K562 (cell line): ENCODE results near the gene MLYCD. TPM values are rescaled to one million over a fixed set of nuclear protein-coding genes. Genes with fewer than 3 reads are reported as not detected.
A peak's percentile ranks its signal among the peaks of the same experiment; 100 is the strongest.

Source experiments
- ATAC-seq: fragments of 200-7000 bp; cut with Tn5 transposase; 3 replicates; pipeline ENCODE4 v1.9.1; 2020; ENCODE audit warnings: moderate library complexity
- BruUV-seq: library from RNA; stranded (reverse); fragments of 400-500 nt; replicated peaks from 2 replicates; lab custom pipeline; 2021; lab: Mats Ljungman, UMichigan
- CTCF ChIA-PET: fragments of 300-600 bp; formaldehyde crosslinking; extraction: SDS; loops from one replicate; lab custom pipeline; 2021; ENCODE audit warnings: low intra/inter-chr PET ratio; lab: Yijun Ruan, JAX
- POLR2A ChIA-PET: fragments of 300-600, 350-650 bp; sonication (Branson Sonifier 250); formaldehyde crosslinking; extraction: SDS; loops from one replicate; lab custom pipeline; 2021; ENCODE audit warnings: antibody characterized with exemption, inconsistent platforms; lab: Yijun Ruan, JAX
- DNase-seq, 4 experiments: peaks; one replicate each; pipeline versions ENCODE4 v3.0.0 to v3.0.0-alpha.2; 2011 to 2018; ENCODE audit warnings: low spot score in 3 of 4, mixed read lengths in 3 of 4; ENCODE audit errors: extremely low read depth in 1 of 4
- FAIRE-seq: peaks from 2 replicates; lab custom pipeline; 2011; peaks lifted over from hg19 to GRCh38; lab: Jason Lieb, UNC
- H2AFZ ChIP-seq: 2 replicates; pipeline ENCODE4 v1.6.0; 2011; ENCODE audit warnings: low read depth, low read length, control low read depth, inconsistent platforms
- H3K27ac ChIP-seq: fragments of 200-600 bp; 3 replicates; pipeline ENCODE4 v1.8.0; 2011; ENCODE audit warnings: low read depth, mild to moderate bottlenecking, control low read depth, inconsistent platforms, low read length, moderate library complexity, mixed read lengths; ENCODE audit errors: extremely low read depth
- H3K27me3 ChIP-seq, 2 experiments: fragments of 300-600 bp in 1 of 2; 2 replicates in 1 of 2; 3 replicates in 1 of 2; pipeline versions ENCODE4 v1.6.0 to v1.8.0; 2011; ENCODE audit warnings: inconsistent platforms in 2 of 2, low read length in 2 of 2, mild to moderate bottlenecking in 1 of 2, mixed read lengths in 1 of 2, moderate library complexity in 1 of 2; ENCODE audit not compliant: control insufficient read depth in 2 of 2, insufficient read depth in 2 of 2
- H3K36me3 ChIP-seq: fragments of 300-600 bp; 3 replicates; pipeline ENCODE4 v1.8.0; 2011; ENCODE audit warnings: mild to moderate bottlenecking, low read length, inconsistent platforms; ENCODE audit not compliant: control insufficient read depth, insufficient read depth
- H3K4me1 ChIP-seq, 2 experiments: fragments of 200-600 bp in 1 of 2; replicated peaks in 1 of 2; 2 replicates in 1 of 2; 3 replicates in 1 of 2; pipeline versions ENCODE4 v1.5.1 to v1.8.0; 2011; ENCODE audit warnings: inconsistent platforms in 2 of 2, low read length in 2 of 2, mild to moderate bottlenecking in 1 of 2, mixed read lengths in 1 of 2, moderate library complexity in 1 of 2; ENCODE audit not compliant: control insufficient read depth in 2 of 2, insufficient read depth in 2 of 2
- H3K4me2 ChIP-seq: 2 replicates; pipeline ENCODE4 v1.6.1; 2011; ENCODE audit warnings: low read length, control low read depth, inconsistent platforms, mixed read lengths; ENCODE audit not compliant: insufficient read depth
- H3K4me3 ChIP-seq: fragments of 200-600 bp; sonication (generic), shearing (Covaris generic); 2 replicates; pipeline ENCODE4 v1.5.1; 2016; ENCODE audit warnings: control low read depth, inconsistent platforms
- H3K79me2 ChIP-seq: fragments of 200-600 bp; 3 replicates; pipeline ENCODE4 v1.8.0; 2011; ENCODE audit warnings: low read length, inconsistent platforms; ENCODE audit not compliant: control insufficient read depth, insufficient read depth
- H3K9ac ChIP-seq, 2 experiments: 2 replicates each; pipeline versions ENCODE4 v1.6.0 to v1.6.1; 2011; ENCODE audit warnings: low read depth in 2 of 2, low read length in 2 of 2, control low read depth in 1 of 2, inconsistent platforms in 1 of 2, mild to moderate bottlenecking in 1 of 2, mixed read lengths in 1 of 2; ENCODE audit not compliant: insufficient read depth in 1 of 2
- H3K9me1 ChIP-seq: one replicate; pipeline ENCODE4 v1.6.0; 2011; ENCODE audit warnings: inconsistent platforms, mild to moderate bottlenecking, low read length, moderate library complexity; ENCODE audit not compliant: control insufficient read depth, insufficient read depth
- H3K9me3 ChIP-seq: replicated peaks from 2 replicates; pipeline ENCODE4 v1.5.1; 2011; ENCODE audit warnings: low read depth, low read length, inconsistent platforms; ENCODE audit not compliant: control insufficient read depth, insufficient read depth
- H4K20me1 ChIP-seq: replicated peaks from 2 replicates; pipeline ENCODE4 v1.6.1; 2011; ENCODE audit warnings: low read length, inconsistent platforms, mixed read lengths; ENCODE audit not compliant: control insufficient read depth, insufficient read depth
- FIP1L1 ChIP-seq: fragments of 200-400 bp; formaldehyde crosslinking; IDR thresholded peaks from 2 replicates; pipeline ENCODE4 v1.6.1; 2018; ENCODE audit warnings: mild to moderate bottlenecking, low read depth, low read length; ENCODE audit not compliant: poor library complexity, severe bottlenecking
- FOS ChIP-seq: IDR thresholded peaks from 3 replicates; pipeline ENCODE4 v1.6.1; 2011; ENCODE audit not compliant: insufficient read length; ENCODE audit errors: extremely low read depth
- MCM5 ChIP-seq: fragments of 450-650 bp; IDR thresholded peaks from 2 replicates; pipeline ENCODE4 v1.6.1; 2016; ENCODE audit warnings: low read depth
- NFYB ChIP-seq: IDR thresholded peaks from 2 replicates; pipeline ENCODE4 v1.6.1; 2011; ENCODE audit warnings: mild to moderate bottlenecking, moderate library complexity; ENCODE audit not compliant: insufficient read length; ENCODE audit errors: extremely low read depth
- RAD51 ChIP-seq: fragments of 450-650 bp; IDR thresholded peaks from 2 replicates; pipeline ENCODE4 v1.7.1; 2016; ENCODE audit warnings: low read depth, mild to moderate bottlenecking, borderline replicate concordance
- WGBS: fragments of 100-300 bp; shearing (Covaris generic); methylation state at CpG from one replicate; pipeline ENCODE4 v1.1.6; 2016; ENCODE audit warnings: low coverage, mixed read lengths; ENCODE audit not compliant: insufficient coverage; ENCODE audit errors: missing lambda C conversion rate; 5-methylcytosine and 5-hydroxymethylcytosine counted together
- in situ Hi-C: fragments of 300-500 bp; cut with MboI; formaldehyde crosslinking; loops from 4 replicates; pipeline ENCODE4 v1.15.0; 2018; ENCODE audit warnings: inconsistent platforms, mixed read lengths
- intact Hi-C: fragments of 100-400 bp; cut with micrococcal nuclease; formaldehyde crosslinking; loops from 2 replicates; pipeline ENCODE4 v1.14.2; 2022
- polyA plus RNA-seq, 8 experiments: library from polyadenylated mRNA; depleted of rRNA in 4 of 8; stranded (reverse) in 5 of 8; unstranded in 3 of 8; fragments of >200 nt; fragmentation: Nextera tagmentation in 2 of 8; fragmentation: Illumina TruSeq in 1 of 8; extraction: Ambion mirVana in 2 of 8; extraction: Trizol in 1 of 8; gene quantifications; 2 replicates each; pipeline versions ENCODE4 v1.2.1 to v1.2.3, GENCODE V29; 2011 to 2014; ENCODE audit warnings: inconsistent platforms in 1 of 8, missing spikeins in 1 of 8
- total RNA-seq, 7 experiments: library from RNA; depleted of rRNA in 6 of 7; stranded (reverse); fragments of >200 nt in 6 of 7; fragmentation: Illumina TruSeq in 2 of 7; extraction: Trizol in 2 of 7; gene quantifications; 2 replicates each; pipeline versions ENCODE4 v1.2.1 to v1.2.3, GENCODE V29; 2011 to 2021; ENCODE audit warnings: low replicate concordance in 1 of 7
- TF ChIP-seq, protein P1 (sequence below): sonication (generic); formaldehyde crosslinking; IDR thresholded peaks from 2 replicates; pipeline ENCODE4 v1.8.0; 2023; ENCODE audit warnings: mild to moderate bottlenecking, missing genetic modification reagents
- TF ChIP-seq, protein P2 (sequence below): sonication (generic); formaldehyde crosslinking; IDR thresholded peaks from 2 replicates; pipeline ENCODE4 v1.5.0; 2020; ENCODE audit warnings: missing genetic modification reagents
- TF ChIP-seq, protein P3 (sequence below): fragments of 450-650 bp; formaldehyde crosslinking; IDR thresholded peaks from 2 replicates; pipeline ENCODE4 v1.4.0; 2020; ENCODE audit warnings: mild to moderate bottlenecking, mixed read lengths
- TF ChIP-seq, protein P4 (sequence below): fragments of 450-650 bp; IDR thresholded peaks from 2 replicates; pipeline ENCODE4 v1.6.1; 2017; ENCODE audit warnings: antibody characterized with exemption, mild to moderate bottlenecking
- TF ChIP-seq, protein P5 (sequence below): fragments of 450-650 bp; formaldehyde crosslinking; IDR thresholded peaks from 2 replicates; pipeline ENCODE4 v1.4.0; 2022; ENCODE audit warnings: missing genetic modification characterization
- TF ChIP-seq, protein P6 (sequence below): IDR thresholded peaks from 2 replicates; pipeline ENCODE4 v1.6.1; 2016; ENCODE audit warnings: missing genetic modification characterization, missing compliant biosample characterization

MLYCD gene
- total and polyA plus RNA-seq, 9 of the 15 experiments (the other 6 are each of a cell fraction or from before 2014, with no cell fraction given): 0.15 to 2.0 (median 1.0) TPM

DNA sequence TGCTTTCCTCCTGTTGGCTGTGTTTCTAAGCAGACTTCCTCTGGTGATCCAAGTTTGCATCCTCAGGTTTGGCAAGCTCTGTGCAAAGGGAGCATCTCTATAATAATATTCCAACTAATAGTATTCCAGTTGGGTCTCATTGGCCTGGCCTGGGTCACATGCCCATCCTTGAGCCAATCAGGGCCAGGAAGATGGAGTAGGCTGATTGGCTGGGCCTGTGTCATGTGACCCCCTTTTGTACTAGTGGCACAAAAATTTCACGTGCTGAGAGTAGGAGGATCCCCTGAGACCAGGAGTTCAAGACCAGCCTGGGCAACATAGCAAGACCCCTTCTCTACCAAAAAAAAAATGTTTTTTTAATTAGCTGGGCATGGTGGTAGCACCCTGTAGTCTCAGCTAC, 35.2 kb upstream of the MLYCD start:
- ChIA-PET CTCF (no interaction called here), POLR2A (interaction anchor here (0.9 kb wide), 1 partner anchor 12 kb away, joined by 3 read pairs; no protein-coding TSS in a partner anchor)
- Histone ChIP-seq H3K9ac (no peak overlapping the region), H3K27ac (no peak overlapping the region), H3K36me3 (no peaks in the 10 kb centered on the region), H3K79me2 (no peaks in the 10 kb centered on the region), H3K4me2 (no peak overlapping the region; the same call in 1 of the 2 replicates), H3K27me3 (peaks cover 25 to 30% of the 10 kb centered on the region in 2 experiments), H4K20me1 (no peaks in the 10 kb centered on the region), H3K4me1 (no peaks in the 10 kb centered on the region), H2AFZ (no peak overlapping the region), H3K4me3 (no peak overlapping the region), H3K9me3 (no peaks in the 10 kb centered on the region), H3K9me1 (no peaks in the 10 kb centered on the region)
- intact Hi-C loops (no loop called here), in situ Hi-C loops (no loop called here)
- peak; percentile 73 for ATAC-seq
- BruUV-seq: no TSS peak
- 6% methylated on average over 1 of the region's 1 CpG for WGBS
- peak; percentile 13 to 55 (median 48) for DNase-seq
- no peak for FAIRE-seq
- TF ChIP-seq, protein P1, sequence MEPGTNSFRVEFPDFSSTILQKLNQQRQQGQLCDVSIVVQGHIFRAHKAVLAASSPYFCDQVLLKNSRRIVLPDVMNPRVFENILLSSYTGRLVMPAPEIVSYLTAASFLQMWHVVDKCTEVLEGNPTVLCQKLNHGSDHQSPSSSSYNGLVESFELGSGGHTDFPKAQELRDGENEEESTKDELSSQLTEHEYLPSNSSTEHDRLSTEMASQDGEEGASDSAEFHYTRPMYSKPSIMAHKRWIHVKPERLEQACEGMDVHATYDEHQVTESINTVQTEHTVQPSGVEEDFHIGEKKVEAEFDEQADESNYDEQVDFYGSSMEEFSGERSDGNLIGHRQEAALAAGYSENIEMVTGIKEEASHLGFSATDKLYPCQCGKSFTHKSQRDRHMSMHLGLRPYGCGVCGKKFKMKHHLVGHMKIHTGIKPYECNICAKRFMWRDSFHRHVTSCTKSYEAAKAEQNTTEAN (CRISPR knock-in tag): no peak
- peak; percentile 90 for TF ChIP-seq RAD51
- TF ChIP-seq, protein P2, sequence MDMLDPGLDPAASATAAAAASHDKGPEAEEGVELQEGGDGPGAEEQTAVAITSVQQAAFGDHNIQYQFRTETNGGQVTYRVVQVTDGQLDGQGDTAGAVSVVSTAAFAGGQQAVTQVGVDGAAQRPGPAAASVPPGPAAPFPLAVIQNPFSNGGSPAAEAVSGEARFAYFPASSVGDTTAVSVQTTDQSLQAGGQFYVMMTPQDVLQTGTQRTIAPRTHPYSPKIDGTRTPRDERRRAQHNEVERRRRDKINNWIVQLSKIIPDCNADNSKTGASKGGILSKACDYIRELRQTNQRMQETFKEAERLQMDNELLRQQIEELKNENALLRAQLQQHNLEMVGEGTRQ (CRISPR knock-in tag): peak; percentile 89
- TF ChIP-seq, protein P3, sequence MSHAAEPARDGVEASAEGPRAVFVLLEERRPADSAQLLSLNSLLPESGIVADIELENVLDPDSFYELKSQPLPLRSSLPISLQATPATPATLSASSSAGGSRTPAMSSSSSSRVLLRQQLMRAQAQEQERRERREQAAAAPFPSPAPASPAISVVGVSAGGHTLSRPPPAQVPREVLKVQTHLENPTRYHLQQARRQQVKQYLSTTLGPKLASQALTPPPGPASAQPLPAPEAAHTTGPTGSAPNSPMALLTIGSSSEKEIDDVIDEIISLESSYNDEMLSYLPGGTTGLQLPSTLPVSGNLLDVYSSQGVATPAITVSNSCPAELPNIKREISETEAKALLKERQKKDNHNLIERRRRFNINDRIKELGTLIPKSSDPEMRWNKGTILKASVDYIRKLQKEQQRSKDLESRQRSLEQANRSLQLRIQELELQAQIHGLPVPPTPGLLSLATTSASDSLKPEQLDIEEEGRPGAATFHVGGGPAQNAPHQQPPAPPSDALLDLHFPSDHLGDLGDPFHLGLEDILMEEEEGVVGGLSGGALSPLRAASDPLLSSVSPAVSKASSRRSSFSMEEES (CRISPR knock-in tag): peak; percentile 78
- no peak for TF ChIP-seq FIP1L1
- peak; percentile 38 for TF ChIP-seq FOS
- TF ChIP-seq, protein P4, sequence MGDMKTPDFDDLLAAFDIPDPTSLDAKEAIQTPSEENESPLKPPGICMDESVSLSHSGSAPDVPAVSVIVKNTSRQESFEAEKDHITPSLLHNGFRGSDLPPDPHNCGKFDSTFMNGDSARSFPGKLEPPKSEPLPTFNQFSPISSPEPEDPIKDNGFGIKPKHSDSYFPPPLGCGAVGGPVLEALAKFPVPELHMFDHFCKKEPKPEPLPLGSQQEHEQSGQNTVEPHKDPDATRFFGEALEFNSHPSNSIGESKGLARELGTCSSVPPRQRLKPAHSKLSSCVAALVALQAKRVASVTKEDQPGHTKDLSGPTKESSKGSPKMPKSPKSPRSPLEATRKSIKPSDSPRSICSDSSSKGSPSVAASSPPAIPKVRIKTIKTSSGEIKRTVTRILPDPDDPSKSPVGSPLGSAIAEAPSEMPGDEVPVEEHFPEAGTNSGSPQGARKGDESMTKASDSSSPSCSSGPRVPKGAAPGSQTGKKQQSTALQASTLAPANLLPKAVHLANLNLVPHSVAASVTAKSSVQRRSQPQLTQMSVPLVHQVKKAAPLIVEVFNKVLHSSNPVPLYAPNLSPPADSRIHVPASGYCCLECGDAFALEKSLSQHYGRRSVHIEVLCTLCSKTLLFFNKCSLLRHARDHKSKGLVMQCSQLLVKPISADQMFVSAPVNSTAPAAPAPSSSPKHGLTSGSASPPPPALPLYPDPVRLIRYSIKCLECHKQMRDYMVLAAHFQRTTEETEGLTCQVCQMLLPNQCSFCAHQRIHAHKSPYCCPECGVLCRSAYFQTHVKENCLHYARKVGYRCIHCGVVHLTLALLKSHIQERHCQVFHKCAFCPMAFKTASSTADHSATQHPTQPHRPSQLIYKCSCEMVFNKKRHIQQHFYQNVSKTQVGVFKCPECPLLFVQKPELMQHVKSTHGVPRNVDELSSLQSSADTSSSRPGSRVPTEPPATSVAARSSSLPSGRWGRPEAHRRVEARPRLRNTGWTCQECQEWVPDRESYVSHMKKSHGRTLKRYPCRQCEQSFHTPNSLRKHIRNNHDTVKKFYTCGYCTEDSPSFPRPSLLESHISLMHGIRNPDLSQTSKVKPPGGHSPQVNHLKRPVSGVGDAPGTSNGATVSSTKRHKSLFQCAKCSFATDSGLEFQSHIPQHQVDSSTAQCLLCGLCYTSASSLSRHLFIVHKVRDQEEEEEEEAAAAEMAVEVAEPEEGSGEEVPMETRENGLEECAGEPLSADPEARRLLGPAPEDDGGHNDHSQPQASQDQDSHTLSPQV: no peak
- TF ChIP-seq, protein P5, sequence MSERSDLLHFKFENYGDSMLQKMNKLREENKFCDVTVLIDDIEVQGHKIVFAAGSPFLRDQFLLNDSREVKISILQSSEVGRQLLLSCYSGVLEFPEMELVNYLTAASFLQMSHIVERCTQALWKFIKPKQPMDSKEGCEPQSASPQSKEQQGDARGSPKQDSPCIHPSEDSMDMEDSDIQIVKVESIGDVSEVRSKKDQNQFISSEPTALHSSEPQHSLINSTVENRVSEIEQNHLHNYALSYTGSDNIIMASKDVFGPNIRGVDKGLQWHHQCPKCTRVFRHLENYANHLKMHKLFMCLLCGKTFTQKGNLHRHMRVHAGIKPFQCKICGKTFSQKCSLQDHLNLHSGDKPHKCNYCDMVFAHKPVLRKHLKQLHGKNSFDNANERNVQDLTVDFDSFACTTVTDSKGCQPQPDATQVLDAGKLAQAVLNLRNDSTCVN (CRISPR knock-in tag): no peak
- TF ChIP-seq, protein P6, sequence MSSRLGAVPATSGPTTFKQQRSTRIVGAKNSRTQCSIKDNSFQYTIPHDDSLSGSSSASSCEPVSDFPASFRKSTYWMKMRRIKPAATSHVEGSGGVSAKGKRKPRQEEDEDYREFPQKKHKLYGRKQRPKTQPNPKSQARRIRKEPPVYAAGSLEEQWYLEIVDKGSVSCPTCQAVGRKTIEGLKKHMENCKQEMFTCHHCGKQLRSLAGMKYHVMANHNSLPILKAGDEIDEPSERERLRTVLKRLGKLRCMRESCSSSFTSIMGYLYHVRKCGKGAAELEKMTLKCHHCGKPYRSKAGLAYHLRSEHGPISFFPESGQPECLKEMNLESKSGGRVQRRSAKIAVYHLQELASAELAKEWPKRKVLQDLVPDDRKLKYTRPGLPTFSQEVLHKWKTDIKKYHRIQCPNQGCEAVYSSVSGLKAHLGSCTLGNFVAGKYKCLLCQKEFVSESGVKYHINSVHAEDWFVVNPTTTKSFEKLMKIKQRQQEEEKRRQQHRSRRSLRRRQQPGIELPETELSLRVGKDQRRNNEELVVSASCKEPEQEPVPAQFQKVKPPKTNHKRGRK: no peak
- TF ChIP-seq NFYB: peak; percentile 56
- TF ChIP-seq MCM5: no peak
